Lower leg skin (tissue), 4 donors: ENCODE data around the gene ZBTB40. TPM values are rescaled to one million over a fixed set of nuclear protein-coding genes. Genes with fewer than 3 reads are reported as not detected.

Experiments
- DNase-seq, 2 donors: peaks; one replicate each; pipeline ENCODE4 v3.0.0-alpha.2; 2019; ENCODE audit warnings: low spot score in 2 of 2
- H3K4me3 ChIP-seq: fragments of 200-600 bp; sonication (generic); 2 replicates; pipeline ENCODE4 v1.5.1; 2017; ENCODE audit warnings: mild to moderate bottlenecking, low read depth; ENCODE audit not compliant: poor library complexity, severe bottlenecking
- POLR2A ChIP-seq, 2 donors: fragments of 450-650 bp; IDR thresholded peaks; one replicate each; pipeline ENCODE4 v1.6.1; 2016 to 2017; ENCODE audit warnings: antibody characterized with exemption in 2 of 2, mild to moderate bottlenecking in 1 of 2, moderate library complexity in 1 of 2
- WGBS, 2 donors: methylation state at CpG; one replicate each; pipeline ENCODE4 v1.1.5; 2018; 5-methylcytosine and 5-hydroxymethylcytosine counted together
- intact Hi-C: fragments of 100-400 bp; cut with DNase I; formaldehyde crosslinking; loops from one replicate; pipeline ENCODE4 v1.15.0; 2023; ENCODE audit warnings: low total_unique reads
- total RNA-seq, 4 donors: library from RNA; depleted of rRNA; stranded (reverse); fragments of >200 nt; gene quantifications; one replicate each; pipeline ENCODE4 v1.1.0, GENCODE V29; 2016
- TF ChIP-seq, protein P1 (sequence below), 3 donors: fragments of 450-650 bp; IDR thresholded peaks; one replicate each; pipeline ENCODE4 v1.5.1; 2016; ENCODE audit warnings: antibody characterized with exemption in 3 of 3, mild to moderate bottlenecking in 3 of 3, moderate library complexity in 2 of 3

Gene ZBTB40
- total RNA-seq, 4 donors from 2014 or later, result 7.5 to 13.3 (median 12.4) TPM

DNA sequence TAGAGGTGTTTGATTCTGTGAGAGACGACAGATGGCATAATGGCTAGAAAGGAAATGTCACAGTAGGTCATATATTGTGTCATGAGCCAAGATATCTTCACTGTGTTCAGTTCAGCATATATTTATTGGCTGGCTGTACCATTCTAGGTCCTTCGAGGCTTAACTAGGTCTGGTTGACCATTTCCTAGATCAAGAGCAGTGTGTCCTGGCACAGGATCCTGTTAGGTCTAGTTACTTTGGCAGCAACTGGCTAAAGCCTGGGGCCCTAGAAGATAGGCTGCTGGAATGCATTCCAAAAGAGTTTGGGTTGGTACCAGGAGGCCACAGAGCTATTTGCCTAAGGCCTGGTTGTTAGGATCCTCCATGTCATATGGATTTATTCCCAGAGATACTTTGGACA is 20.9 kb downstream of the ZBTB40 start:
- H3K4me3 ChIP-seq, result no peak overlapping the region
- intact Hi-C loops, result no loop called here
- 70 to 72% methylated on average over 2 of the region's 2 CpGs for WGBS, 2 donors
- TF ChIP-seq POLR2A (IDR thresholded peaks at IDR 0.05), result no peak
- TF ChIP-seq, protein P1, sequence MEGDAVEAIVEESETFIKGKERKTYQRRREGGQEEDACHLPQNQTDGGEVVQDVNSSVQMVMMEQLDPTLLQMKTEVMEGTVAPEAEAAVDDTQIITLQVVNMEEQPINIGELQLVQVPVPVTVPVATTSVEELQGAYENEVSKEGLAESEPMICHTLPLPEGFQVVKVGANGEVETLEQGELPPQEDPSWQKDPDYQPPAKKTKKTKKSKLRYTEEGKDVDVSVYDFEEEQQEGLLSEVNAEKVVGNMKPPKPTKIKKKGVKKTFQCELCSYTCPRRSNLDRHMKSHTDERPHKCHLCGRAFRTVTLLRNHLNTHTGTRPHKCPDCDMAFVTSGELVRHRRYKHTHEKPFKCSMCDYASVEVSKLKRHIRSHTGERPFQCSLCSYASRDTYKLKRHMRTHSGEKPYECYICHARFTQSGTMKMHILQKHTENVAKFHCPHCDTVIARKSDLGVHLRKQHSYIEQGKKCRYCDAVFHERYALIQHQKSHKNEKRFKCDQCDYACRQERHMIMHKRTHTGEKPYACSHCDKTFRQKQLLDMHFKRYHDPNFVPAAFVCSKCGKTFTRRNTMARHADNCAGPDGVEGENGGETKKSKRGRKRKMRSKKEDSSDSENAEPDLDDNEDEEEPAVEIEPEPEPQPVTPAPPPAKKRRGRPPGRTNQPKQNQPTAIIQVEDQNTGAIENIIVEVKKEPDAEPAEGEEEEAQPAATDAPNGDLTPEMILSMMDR (IDR thresholded peaks at IDR 0.05), result no peak
- DNase-seq, result no peak

DNA sequence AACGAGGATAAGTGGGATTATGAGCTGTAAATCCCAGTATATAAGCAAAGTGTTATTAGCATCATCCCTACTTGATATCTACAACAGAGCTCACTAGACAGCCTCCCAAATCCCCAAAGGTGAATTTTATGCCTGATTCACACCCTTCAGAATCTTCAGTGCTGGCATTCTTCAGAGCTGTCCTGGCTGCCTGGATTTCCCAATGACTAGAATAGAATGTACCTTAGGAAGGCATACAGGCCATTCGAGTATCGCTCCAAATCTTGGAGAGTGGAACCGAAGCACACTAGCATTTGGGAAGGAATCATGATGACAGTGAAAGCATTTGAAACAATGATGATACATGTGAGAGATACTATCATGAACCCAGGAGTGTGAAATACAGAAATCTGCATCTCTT is 22.3 kb downstream of the ZBTB40 start:
- DNase-seq, result no peak
- intact Hi-C loops, result no loop called here
- no peak overlapping the region for H3K4me3 ChIP-seq
- 95 to 99% methylated on average over 4 of the region's 4 CpGs for WGBS, 2 donors
- TF ChIP-seq, protein P1 (IDR thresholded peaks at IDR 0.05), result no peak
- TF ChIP-seq POLR2A (IDR thresholded peaks at IDR 0.05), result no peak

DNA sequence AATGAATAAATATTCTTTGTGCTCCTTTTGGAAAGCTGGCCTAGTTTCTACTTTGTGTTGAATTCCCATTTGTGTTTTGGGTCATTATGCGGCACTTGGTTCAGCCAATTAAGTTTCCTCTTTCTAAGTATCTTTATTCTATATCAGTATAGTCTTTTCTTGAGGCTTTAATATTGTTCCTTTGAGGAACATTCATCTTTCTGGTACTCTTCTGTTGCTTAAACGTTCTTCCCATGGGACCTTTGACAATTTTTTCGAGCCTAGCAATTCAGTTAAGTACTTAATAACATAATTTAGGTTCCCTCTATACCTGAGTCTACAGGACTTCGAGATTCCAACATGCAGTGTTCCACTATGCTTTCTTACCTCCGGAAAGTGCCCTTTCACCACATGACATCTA is 24.9 kb downstream of the ZBTB40 start:
- intact Hi-C loops, result no loop called here
- TF ChIP-seq POLR2A (IDR thresholded peaks at IDR 0.05), result no peak
- TF ChIP-seq, protein P1 (IDR thresholded peaks at IDR 0.05), result no peak
- 88 to 91% methylated on average over 5 of the region's 5 CpGs for WGBS, 2 donors
- DNase-seq, result no peak
- H3K4me3 ChIP-seq, result no peak overlapping the region

DNA sequence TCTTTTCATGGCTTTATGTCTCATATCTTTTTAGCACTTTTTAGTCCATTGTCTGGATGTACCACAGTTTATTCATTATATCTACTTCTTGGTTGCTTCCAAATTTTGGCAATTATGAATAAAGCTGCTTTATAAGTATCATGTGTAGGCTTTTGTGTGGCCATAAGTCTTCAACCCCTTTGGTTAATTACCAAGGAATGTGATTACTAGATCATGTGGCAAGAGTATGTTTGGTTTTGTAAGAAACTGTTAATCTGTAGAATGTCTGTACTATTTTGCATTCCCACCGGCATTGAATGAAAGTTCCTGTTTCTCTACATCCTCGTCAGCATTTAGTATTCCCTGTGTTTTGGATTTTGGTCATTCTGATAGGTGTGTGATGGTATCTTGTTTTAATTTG is 31.5 kb downstream of the ZBTB40 start:
- intact Hi-C loops, result no loop called here
- H3K4me3 ChIP-seq, result no peak overlapping the region
- DNase-seq, result no peak
- no peak for TF ChIP-seq POLR2A (IDR thresholded peaks at IDR 0.05)
- 87 to 89% methylated on average over 2 of the region's 2 CpGs for WGBS, 2 donors

DNA sequence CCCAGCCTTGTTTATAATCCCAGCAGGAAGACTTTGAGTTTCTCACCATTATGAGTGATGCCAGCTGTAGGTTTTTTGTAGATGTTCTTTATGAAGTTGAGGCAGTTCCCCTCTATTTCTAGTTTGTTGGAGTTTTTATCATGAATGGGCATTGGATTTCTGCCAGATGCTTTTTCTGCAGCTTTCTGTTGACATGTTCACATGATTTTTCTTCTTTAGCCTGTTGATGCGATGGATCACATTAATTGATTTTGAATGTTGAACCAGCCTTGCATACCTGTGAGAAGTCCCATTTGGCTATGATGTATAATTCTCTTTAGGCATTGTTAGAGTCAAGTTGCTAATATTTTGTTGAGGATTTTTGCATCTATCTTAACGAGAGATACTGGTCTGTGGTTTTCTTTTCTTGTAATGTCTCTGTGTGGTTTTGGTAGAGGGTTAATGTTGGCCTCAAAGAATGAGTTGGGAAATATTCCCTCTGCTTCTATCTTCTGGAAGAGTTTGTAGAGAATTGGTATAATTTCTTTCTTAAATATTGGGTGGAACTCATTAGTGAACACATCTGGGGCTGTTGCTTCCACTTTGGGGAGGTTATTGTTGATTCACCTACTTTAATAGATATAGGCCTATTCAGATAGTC is 33.2 kb downstream of the ZBTB40 start:
- no peak for DNase-seq
- WGBS, 2 donors, result 79 to 82% methylated on average over 2 of the region's 2 CpGs
- intact Hi-C loops, result no loop called here
- no peak for TF ChIP-seq POLR2A (IDR thresholded peaks at IDR 0.05)
- TF ChIP-seq, protein P1 (IDR thresholded peaks at IDR 0.05), result no peak
- H3K4me3 ChIP-seq, result no peak overlapping the region

DNA sequence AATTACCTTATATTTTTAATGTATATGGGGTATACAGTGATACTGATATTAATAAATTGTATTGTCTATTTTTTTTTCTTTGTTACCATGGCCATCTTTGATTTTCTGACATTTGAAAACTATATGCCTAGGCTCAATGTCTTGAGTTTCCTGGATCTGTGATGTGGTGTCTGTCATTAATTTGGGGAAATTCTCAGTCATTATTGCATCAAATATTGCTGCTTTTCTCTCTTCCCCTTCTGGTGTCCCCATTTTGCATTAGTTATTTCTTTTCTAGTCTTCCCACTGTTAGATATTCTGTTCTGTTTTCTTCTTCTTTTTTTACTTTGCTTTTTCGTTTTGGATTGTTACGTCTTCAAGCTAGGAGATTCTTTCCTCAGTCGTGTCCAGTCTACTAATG is 33.8 kb downstream of the ZBTB40 start:
- DNase-seq, result no peak
- TF ChIP-seq POLR2A (IDR thresholded peaks at IDR 0.05), result no peak
- H3K4me3 ChIP-seq, result no peak overlapping the region
- 95% methylated on average over 3 of the region's 3 CpGs for WGBS, 2 donors
- intact Hi-C loops, result no loop called here

DNA sequence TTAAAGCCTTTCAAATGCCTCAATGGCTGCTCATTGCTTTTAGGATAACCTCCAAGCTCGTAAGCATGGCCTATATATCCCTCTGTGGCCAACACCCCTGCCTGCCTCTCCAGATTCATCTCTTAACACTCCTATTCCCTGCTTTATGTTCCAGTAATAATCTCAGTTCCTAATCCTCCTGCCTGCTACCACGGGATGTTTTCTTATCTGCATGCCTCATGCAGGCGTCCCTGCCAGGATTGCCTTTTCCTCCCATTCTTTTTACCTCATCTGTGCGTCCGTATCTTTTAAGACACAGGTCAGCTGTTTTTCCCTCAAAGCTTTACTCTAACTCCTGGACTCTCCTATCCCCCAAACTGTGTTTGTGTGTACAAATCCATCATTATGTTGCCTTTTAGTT is 36.1 kb downstream of the ZBTB40 start:
- 88% methylated on average over 5 of the region's 5 CpGs for WGBS, 2 donors
- TF ChIP-seq POLR2A (IDR thresholded peaks at IDR 0.05), result no peak
- TF ChIP-seq, protein P1 (IDR thresholded peaks at IDR 0.05), result no peak
- no peak overlapping the region for H3K4me3 ChIP-seq
- DNase-seq, result no peak
- intact Hi-C loops, result no loop called here
